Activated CD4-positive, CD25-positive, alpha-beta regulatory T cell treated with anti-CD3 and anti-CD28 coated beads, Interleukin-2, amount 50 U/mL, for 72 hours (primary cell): ENCODE measurements around the gene WT1.

Source experiments
- DNase-seq: peaks from one replicate; pipeline ENCODE4 v3.0.0; 2021

WT1 gene

GRCh38 chr11:32437495-32438345, 2.4 kb upstream of the WT1 start:
- DNase-seq, result no peak

- no peak for DNase-seq
Measured at GRCh38 chr11:32436751-32437494, 1.6 kb upstream of the WT1 start.

DNA sequence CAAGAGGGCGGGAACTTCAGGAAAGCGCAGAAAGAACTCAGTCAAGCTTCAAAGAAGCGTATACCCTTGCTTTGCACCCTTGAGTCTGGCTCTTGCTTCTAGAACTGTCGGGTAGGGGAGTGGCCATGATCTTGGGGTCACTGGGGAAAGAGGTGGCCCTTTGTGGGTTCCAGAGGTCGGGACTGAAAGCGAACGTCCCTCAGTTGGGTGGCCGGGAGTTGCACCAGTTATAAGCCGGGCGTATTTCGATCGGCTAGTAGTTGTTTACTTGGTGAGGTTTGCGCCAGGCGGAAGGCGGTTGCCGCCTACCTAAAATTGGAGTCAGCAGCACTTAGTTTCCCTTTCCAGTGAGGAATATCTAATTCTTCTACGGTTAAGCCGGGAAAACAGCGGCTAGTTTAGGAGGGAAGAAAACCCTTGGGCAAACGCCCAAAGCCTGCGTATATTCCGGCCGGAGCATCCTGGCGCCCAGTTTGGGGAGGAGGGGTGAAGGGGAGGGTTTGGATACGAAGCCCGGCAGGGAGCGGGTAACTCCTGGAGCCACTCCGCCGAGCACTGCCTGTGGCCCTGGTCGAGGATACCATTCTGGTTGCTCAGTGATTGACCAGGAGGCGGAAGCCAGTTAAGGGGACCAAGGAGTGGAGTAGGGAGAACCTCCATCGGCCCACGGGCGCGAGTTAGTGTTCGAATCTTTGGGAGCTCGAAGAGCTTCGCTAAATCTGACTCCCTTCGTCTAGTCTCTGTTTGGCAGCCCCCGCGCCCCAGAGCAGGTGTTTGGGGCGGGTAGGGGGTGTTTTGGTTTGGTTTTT, 807 bp upstream of the WT1 start:
- no peak for DNase-seq

DNA sequence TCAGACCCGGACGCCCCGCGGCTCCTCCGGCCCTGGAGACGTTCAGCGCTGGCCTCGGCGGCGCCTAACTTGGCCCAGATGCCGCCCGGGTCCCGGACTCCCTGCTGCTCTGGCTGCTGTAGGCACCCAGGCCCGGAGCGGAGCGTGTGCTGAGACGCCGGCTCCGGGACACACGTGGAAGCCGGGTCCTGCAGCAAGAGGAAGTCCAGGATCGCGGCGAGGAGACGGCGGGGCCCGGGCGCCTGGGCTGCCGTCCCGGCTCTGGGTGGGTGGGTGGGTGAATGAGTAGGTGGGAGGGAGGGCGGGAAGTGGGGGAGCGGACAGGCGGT, 223 bp downstream of the WT1 start:
- no peak for DNase-seq

DNA sequence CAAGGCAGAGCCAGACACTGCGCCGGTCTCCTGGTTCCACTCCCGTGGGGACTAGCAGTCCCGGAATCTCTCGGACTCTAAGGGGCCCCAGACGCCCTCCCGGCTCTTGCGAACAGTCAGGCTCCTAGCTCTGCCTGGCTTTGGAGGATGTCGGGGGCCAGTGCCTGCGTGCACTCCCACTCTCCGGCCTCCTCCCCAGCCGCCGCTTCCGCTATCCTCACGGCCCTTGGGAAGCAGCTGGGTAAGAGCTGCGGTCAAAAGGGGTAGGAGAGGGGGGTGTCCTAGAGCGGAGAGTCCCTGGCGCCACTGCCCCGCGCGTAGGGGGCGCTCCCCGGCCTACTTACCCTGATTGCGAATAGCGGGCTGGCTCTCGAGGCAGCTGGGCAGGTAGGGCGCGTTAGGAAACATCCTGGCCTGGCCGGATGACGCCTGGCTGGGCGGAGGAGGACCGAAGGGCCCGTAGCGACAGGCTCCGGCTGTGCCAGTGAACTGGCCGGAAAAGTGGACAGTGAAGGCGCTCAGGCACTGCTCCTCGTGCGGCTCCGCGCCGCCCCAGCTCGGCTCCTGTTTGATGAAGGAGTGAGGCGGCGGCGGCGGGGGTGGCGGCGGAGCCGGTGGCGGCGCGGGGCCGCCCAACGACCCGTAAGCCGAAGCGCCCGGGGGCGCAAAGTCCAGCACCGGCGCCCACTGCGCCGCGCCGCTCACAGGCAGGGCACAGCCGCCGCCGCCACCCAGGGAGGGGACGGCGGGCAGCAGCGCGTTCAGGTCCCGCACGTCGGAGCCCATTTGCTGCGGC, 785 bp downstream of the WT1 start:
- no peak for DNase-seq

DNA sequence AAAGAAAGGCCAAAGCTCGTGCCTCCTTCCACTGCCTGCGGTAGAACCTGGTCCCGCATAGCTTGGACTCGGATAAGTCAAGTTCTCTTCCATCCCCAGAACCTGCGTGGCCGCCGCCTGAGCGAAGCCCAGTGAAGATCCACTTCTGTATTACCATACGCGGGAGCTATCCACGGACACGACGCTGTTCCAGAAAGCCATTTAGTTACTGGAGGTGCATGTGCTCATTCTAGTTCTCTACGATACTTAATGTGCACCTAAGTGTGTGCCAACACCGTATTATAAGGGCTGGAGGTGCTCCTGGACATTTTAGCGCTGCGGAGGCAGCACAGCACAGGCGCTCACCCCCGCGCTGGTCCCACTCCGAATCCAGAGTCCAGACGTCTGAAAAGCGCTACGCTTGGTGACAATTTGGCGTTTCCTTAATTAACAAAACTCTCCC, 1.4 kb downstream of the WT1 start:
- DNase-seq, result no peak

GRCh38 chr11:32433101-32433913, 2.0 kb downstream of the WT1 start:
- no peak for DNase-seq

DNA sequence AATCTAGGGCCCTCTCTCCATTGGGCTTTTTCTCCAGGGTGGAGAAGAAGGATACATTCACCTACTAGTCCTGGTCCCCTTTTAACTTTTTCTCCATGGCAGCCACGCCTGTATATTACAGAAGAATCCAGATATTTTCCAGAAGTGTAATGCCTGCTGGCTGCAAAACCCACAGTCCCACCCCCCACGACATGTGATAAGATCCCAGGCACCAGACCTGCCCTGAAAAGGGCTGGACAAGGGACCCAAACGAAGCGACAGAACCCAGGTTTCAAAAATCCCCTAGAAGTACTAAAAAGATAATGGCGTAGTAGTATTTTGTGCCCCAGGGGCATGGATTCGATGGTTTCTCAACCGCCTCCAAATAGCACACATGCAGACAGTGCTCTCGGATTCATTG, 2.8 kb downstream of the WT1 start:
- no peak for DNase-seq

- no peak for DNase-seq
Measured at GRCh38 chr11:32430568-32431381, 4.6 kb downstream of the WT1 start.

GRCh38 chr11:32429477-32429876, 5.9 kb downstream of the WT1 start:
- no peak for DNase-seq

DNA sequence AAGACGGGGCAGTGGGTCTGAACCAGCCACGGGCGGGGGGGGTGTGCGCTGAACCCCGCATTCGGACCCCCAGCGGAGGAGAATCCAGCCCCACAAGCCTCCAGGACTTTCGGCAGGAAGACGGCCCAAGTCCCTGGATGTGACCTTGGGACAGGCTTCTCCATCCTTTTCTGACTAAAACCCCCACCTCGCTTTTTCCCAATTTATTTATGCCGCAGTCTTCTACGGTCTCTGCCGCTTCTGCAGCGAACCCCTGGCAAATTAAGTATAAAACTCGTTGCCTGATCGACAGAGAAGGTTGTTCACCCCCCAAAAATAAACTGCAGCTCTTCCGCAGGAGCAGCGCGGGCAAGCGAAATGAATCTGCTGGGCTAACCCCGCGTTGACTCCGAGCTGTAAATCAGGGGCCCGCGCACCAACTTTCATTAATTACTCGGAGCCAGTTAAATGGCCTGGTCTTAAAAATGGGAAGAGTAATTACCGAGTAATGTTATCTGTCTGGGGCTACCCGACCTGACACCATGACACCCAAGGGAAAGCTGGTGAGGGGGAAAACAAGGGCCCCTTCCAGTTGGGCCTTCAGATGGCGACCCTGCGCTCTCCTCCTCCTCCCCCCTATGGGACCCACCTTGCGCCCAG, 6.6 kb downstream of the WT1 start:
- no peak for DNase-seq

DNA sequence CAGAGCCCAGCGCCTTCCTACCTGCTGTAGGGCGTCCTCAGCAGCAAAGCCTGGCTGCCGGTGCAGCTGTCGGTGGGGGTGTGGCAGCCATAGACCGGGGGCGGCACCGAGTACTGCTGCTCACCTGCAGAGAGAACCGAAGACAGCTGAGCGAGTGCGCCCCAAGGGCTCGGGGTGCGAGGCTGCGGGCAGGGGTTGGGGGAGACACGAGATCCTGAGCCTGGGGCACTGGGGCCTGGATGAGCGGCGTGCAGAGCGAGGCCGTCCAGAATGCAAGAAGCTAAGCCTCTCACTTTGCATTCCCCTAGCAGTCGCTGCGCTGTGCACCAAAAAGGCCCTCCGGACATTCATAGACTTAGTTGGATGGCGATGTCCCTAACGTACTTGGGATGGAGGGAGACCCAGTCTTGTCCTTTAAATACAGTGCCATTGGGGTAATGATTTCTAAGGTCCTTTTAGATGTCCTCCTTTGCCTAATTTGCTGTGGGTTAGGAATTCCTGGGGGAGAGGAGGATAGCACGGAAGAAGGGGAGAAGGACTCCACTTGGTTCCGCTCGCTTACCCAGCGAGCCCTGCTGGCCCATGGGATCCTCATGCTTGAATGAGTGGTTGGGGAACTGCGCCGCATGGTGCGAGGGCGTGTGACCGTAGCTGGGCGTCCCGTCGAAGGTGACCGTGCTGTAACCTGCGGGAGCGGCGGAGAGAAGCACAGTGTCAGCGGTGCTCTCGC, 7.2 kb downstream of the WT1 start:
- no peak for DNase-seq

- no peak for DNase-seq
Measured at GRCh38 chr11:32427616-32427934, 7.8 kb downstream of the WT1 start.

GRCh38 chr11:32426819-32427615, 8.3 kb downstream of the WT1 start:
- no peak for DNase-seq

GRCh38 chr11:32426192-32426591, 9.1 kb downstream of the WT1 start:
- DNase-seq, result no peak

DNA sequence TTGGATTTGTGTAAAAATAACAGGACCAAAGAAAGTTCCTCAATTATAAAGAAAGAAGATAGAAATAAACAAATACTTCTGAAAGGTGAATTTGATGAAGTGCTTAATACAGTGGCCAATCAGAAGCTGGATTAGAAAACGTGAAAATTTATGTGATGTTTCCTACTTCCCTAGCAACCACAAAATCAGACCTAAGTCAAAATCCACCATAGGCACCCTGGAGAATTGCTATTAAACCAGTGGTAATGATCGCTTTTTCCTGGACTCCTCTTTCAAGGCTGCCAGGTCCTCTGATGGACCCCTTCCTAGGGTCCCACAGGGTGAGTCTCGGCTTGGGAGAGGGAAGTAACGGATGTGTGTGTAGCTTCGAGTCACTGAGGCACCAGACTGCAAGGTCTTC, 9.6 kb downstream of the WT1 start:
- no peak for DNase-seq

DNA sequence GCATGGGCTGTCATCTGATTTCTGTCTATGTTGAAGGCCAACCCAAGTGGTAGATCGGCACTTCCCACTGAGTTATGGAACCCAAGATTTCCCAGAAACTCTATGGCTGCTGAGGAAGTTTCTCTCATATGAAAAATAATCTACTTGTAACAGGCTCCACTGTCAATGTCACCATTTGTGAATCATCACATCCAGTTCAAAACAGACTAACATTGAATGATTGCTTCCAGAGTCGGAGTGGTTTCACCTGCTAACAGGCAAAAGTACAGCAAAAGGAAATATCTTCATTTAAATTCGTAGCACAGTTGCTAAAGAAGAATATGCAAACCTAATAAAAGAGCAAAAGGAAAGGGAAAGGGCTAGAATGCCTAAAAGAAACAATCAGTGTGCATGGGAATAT, 12.8 kb downstream of the WT1 start:
- DNase-seq, result no peak

DNA sequence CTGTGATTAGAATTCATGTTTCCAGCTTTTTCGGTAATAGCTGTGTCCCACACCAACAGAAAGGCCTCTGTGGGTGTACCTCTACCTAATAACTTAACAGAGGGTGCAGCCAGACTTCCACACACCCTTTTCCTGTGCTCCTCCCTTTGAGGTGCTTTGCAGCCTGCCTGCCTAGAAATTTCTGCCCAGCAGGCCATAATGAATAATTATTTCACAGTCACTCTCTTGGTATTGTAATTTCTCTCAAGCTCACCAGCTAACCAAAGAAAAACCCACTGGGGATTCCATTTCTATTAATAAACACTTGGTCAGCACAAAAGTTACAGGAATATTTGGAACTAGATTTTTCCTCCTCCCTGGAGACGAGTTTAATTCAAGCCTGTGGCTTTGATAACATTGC, 13.3 kb downstream of the WT1 start:
- DNase-seq, result no peak
